HCT116 (cell line): ENCODE data around the gene EIF3K. TPM values are rescaled to one million over a fixed set of nuclear protein-coding genes. Genes with fewer than 3 reads are reported as not detected.

Experiments
- ATAC-seq: fragments of 200-7000 bp; cut with Tn5 transposase; 2 replicates; pipeline ENCODE4 v1.9.1; 2020; ENCODE audit warnings: mild to moderate bottlenecking, moderate library complexity
- BruUV-seq: library from RNA; stranded (reverse); fragments of 400-500 nt; replicated peaks from 2 replicates; lab custom pipeline; 2021; lab: Mats Ljungman, UMichigan
- CTCF ChIA-PET: fragments of 300-600 bp; sonication (Branson Sonifier 250); formaldehyde crosslinking; loops from one replicate; lab custom pipeline; 2021; ENCODE audit warnings: antibody characterized with exemption; lab: Charles Lee
- POLR2A ChIA-PET: fragments of 300-600, 350-600 bp; sonication (Branson Sonifier 250); formaldehyde crosslinking; loops from one replicate; lab custom pipeline; 2021; ENCODE audit warnings: antibody characterized with exemption; lab: Charles Lee
- RAD21 ChIA-PET, 2 experiments: fragments of 300-600 bp; sonication (Branson Sonifier 250); formaldehyde crosslinking; loops; one replicate each; lab custom pipeline; 2023; ENCODE audit warnings: low total read pairs in 2 of 2; ENCODE audit not compliant: uncharacterized antibody in 2 of 2, unreplicated experiment in 2 of 2, low non-redundant PET in 1 of 2; lab: Charles Lee
- DNase-seq: peaks from one replicate; pipeline ENCODE4 v3.0.0-alpha.2; 2010; ENCODE audit warnings: low read depth, low spot score
- H2AFZ ChIP-seq: fragments of 200-600 bp; shearing (Covaris generic), sonication (generic); 2 replicates; pipeline ENCODE4 v1.6.1; 2017; ENCODE audit warnings: low read depth, mixed run types, mixed read lengths, antibody characterized with exemption, low read length; ENCODE audit not compliant: poor library complexity, severe bottlenecking
- H3K27ac ChIP-seq: 2 replicates; pipeline ENCODE4 v1.5.1; 2012; ENCODE audit warnings: low read depth, low read length
- H3K27me3 ChIP-seq: fragments of 200-600 bp; sonication (generic); 2 replicates; pipeline ENCODE4 v1.6.1; 2016; ENCODE audit warnings: mixed run types, low read length, mixed read lengths; ENCODE audit not compliant: insufficient read depth
- H3K36me3 ChIP-seq, 2 experiments: fragments of 200-500 bp in 1 of 2; fragments of 200-600 bp in 1 of 2; sonication (Bioruptor generic) in 1 of 2; sonication (generic) in 1 of 2; 2 replicates each; pipeline versions ENCODE4 v1.5.1 to v1.6.1; 2014 to 2016; ENCODE audit warnings: low read length in 2 of 2, inconsistent platforms in 1 of 2, mixed read lengths in 1 of 2, mixed run types in 1 of 2; ENCODE audit not compliant: insufficient read depth in 2 of 2, control insufficient read depth in 1 of 2
- H3K4me1 ChIP-seq, 2 experiments: fragments of 200-600 bp in 1 of 2; sonication (generic) in 1 of 2; 2 replicates each; pipeline versions ENCODE4 v1.5.1 to v1.6.1; 2012 to 2017; ENCODE audit warnings: low read length in 2 of 2, inconsistent platforms in 1 of 2, mild to moderate bottlenecking in 1 of 2, mixed read lengths in 1 of 2, mixed run types in 1 of 2, moderate library complexity in 1 of 2; ENCODE audit not compliant: insufficient read depth in 2 of 2, control insufficient read depth in 1 of 2
- H3K4me2 ChIP-seq: fragments of 200-600 bp; sonication (generic); 2 replicates; pipeline ENCODE4 v1.6.1; 2017; ENCODE audit warnings: mixed run types, low read length, mixed read lengths
- H3K4me3 ChIP-seq, 2 experiments: fragments of 200-600 bp in 1 of 2; sonication (generic) in 1 of 2; replicated peaks in 1 of 2; 2 replicates each; pipeline ENCODE4 v1.5.1; 2011 to 2016; ENCODE audit warnings: low read length in 2 of 2, control low read depth in 1 of 2, low read depth in 1 of 2, mild to moderate bottlenecking in 1 of 2, mixed read lengths in 1 of 2, mixed run types in 1 of 2
- H3K79me2 ChIP-seq: fragments of 200-600 bp; sonication (generic); 2 replicates; pipeline ENCODE4 v1.6.1; 2017; ENCODE audit warnings: mild to moderate bottlenecking, mixed run types, low read length, moderate library complexity, mixed read lengths; ENCODE audit not compliant: insufficient read depth
- H3K9ac ChIP-seq: fragments of 200-600 bp; sonication (generic); 2 replicates; pipeline ENCODE4 v1.6.1; 2016; ENCODE audit warnings: low read length, mixed read lengths
- H3K9me2 ChIP-seq: fragments of 200-600 bp; sonication (generic), shearing (Covaris generic); 2 replicates; pipeline ENCODE4 v1.6.1; 2017; ENCODE audit warnings: mixed run types, mild to moderate bottlenecking, moderate library complexity; ENCODE audit not compliant: insufficient read depth
- H3K9me3 ChIP-seq, 2 experiments: fragments of 200-500 bp in 1 of 2; fragments of 200-600 bp in 1 of 2; sonication (Bioruptor generic) in 1 of 2; sonication (generic) in 1 of 2; 2 replicates each; pipeline ENCODE4 v1.6.1; 2014 to 2017; ENCODE audit warnings: low read length in 2 of 2, mixed read lengths in 2 of 2, inconsistent platforms in 1 of 2, low read depth in 1 of 2, mild to moderate bottlenecking in 1 of 2, mixed run types in 1 of 2, moderate library complexity in 1 of 2; ENCODE audit not compliant: control insufficient read depth in 1 of 2, insufficient read depth in 1 of 2
- H4K20me1 ChIP-seq: fragments of 200-600 bp; sonication (generic), shearing (Covaris generic); 2 replicates; pipeline ENCODE4 v1.6.1; 2017; ENCODE audit warnings: mixed run types, mild to moderate bottlenecking, moderate library complexity; ENCODE audit not compliant: insufficient read depth
- CBX3 ChIP-seq: IDR thresholded peaks from 2 replicates; pipeline ENCODE4 v1.6.1; 2012; ENCODE audit warnings: low read depth
- CEBPB ChIP-seq: IDR thresholded peaks from 2 replicates; pipeline ENCODE4 v1.6.1; 2012; ENCODE audit warnings: low read depth
- EGR1 ChIP-seq: IDR thresholded peaks from 2 replicates; pipeline ENCODE4 v1.6.1; 2012; ENCODE audit warnings: low read depth
- ELF1 ChIP-seq: IDR thresholded peaks from 2 replicates; pipeline ENCODE4 v1.6.1; 2012; ENCODE audit warnings: low read depth, borderline replicate concordance
- POLR2A ChIP-seq: IDR thresholded peaks from 2 replicates; pipeline ENCODE4 v1.7.0; 2011; ENCODE audit warnings: borderline replicate concordance; ENCODE audit not compliant: insufficient read depth, insufficient read length; ENCODE audit errors: extremely low read depth
- RAD21 ChIP-seq: IDR thresholded peaks from 2 replicates; pipeline ENCODE4 v1.6.1; 2012; ENCODE audit warnings: low read depth, mild to moderate bottlenecking
- SRF ChIP-seq: IDR thresholded peaks from 2 replicates; pipeline ENCODE4 v1.6.1; 2012; ENCODE audit warnings: low read depth
- TCF7L2 ChIP-seq: IDR thresholded peaks from 2 replicates; pipeline ENCODE4 v1.7.0; 2011; ENCODE audit warnings: borderline replicate concordance, inconsistent platforms; ENCODE audit not compliant: insufficient read depth, insufficient read length; ENCODE audit errors: extremely low read depth
- ZFX ChIP-seq: fragments of 450-650 bp; IDR thresholded peaks from 2 replicates; pipeline ENCODE4 v1.6.1; 2017
- ZNF274 ChIP-seq: fragments of 200-500 bp; sonication (Bioruptor generic); IDR thresholded peaks from 2 replicates; pipeline ENCODE4 v1.6.1; 2014; ENCODE audit warnings: mild to moderate bottlenecking, low read depth, low read length, inconsistent platforms
- intact Hi-C: fragments of 100-400 bp; cut with micrococcal nuclease; formaldehyde crosslinking; loops from 2 replicates; pipeline ENCODE4 v1.10.0; 2022
- total RNA-seq: library from RNA; stranded (reverse); gene quantifications from one replicate; pipeline ENCODE4 v1.2.1, GENCODE V29; 2021; ENCODE audit not compliant: unreplicated experiment
- TF ChIP-seq, protein P1 (sequence below): IDR thresholded peaks from 2 replicates; pipeline ENCODE4 v1.6.1; 2012
- TF ChIP-seq, protein P2 (sequence below): IDR thresholded peaks from 2 replicates; pipeline ENCODE4 v1.6.1; 2012
- TF ChIP-seq, protein P3 (sequence below), 3 experiments: fragments of 200-600 bp in 1 of 3; sonication (generic) in 1 of 3; IDR thresholded peaks in 2 of 3; conservative IDR thresholded peaks in 1 of 3; 2 replicates each; pipeline ENCODE4 v1.5.1; 2012 to 2017; ENCODE audit warnings: low read depth in 2 of 3, low read length in 2 of 3, antibody characterized with exemption in 1 of 3, borderline replicate concordance in 1 of 3, control low read depth in 1 of 3, mild to moderate bottlenecking in 1 of 3, mixed read lengths in 1 of 3, mixed run types in 1 of 3, moderate library complexity in 1 of 3; ENCODE audit not compliant: insufficient read depth in 1 of 3
- TF ChIP-seq, protein P4 (sequence below): IDR thresholded peaks from 2 replicates; pipeline ENCODE4 v1.6.1; 2011; ENCODE audit warnings: mild to moderate bottlenecking, low read length, moderate library complexity; ENCODE audit not compliant: insufficient replicate concordance; ENCODE audit errors: extremely low read depth

Gene EIF3K
- total RNA-seq, 1 experiment from 2014 or later = 313 TPM

DNA sequence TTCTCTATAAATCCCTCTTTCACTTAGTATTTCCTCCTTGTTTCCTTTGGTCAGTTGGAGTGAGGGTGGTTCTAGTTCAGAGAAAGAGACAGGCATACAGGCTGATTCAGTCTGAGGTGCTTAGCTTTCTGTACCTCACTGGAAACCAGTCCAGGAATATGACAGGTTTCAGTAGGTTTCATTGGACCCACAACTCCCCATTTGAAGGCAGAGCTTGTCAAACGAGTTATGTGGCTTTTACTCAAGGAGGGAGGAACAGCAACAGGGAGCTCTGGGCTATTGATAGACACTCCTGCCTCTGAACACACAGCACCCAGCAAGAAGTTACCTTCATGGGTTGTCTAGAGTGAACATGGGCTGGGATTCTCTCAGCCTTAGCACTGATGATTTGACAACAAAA is 43.0 kb downstream of the EIF3K start:
- peaks cover 16% of the 10 kb centered on the region; the same call in 1 of the 2 replicates for H4K20me1 ChIP-seq
- no peaks in the 10 kb centered on the region for H3K27me3 ChIP-seq
- ChIA-PET POLR2A (interaction anchor here (2.8 kb wide), 1 partner anchor 21 kb away, joined by 9 read pairs; no protein-coding TSS in a partner anchor), RAD21 (no interaction called here), CTCF (no interaction called here)
- intact Hi-C loops = no loop called here
- no TSS peak for BruUV-seq
- 0 out of 2 replicates have a peak overlapping the region, but pooled peaks have one; percentile 10 for H3K9ac ChIP-seq
- no peak for DNase-seq
- peaks cover 4 to 12% of the 10 kb centered on the region in 2 experiments; a peak in 1 of 4 replicates for H3K36me3 ChIP-seq
- H3K9me3 ChIP-seq = no peaks in the 10 kb centered on the region
- peak overlapping the region; percentile 42 for H3K4me2 ChIP-seq
- peaks cover 89 to 95% of the 10 kb centered on the region in 2 experiments for H3K4me1 ChIP-seq
- H3K79me2 ChIP-seq = peaks cover 100% of the 10 kb centered on the region
- TF ChIP-seq, protein P1, sequence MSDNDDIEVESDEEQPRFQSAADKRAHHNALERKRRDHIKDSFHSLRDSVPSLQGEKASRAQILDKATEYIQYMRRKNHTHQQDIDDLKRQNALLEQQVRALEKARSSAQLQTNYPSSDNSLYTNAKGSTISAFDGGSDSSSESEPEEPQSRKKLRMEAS = 0 out of 2 replicates have a peak, but pooled peaks have one; percentile 4
- no peak for TF ChIP-seq CBX3
- TF ChIP-seq, all 23 proteins: peak for 1
- Histone ChIP-seq H2AFZ (no peak overlapping the region), H3K4me3 (no peak overlapping the region), H3K9me2 (no peaks in the 10 kb centered on the region), H3K27ac (peak overlapping the region; percentile 25; the same call in 1 of the 2 replicates)
- no peak for ATAC-seq

DNA sequence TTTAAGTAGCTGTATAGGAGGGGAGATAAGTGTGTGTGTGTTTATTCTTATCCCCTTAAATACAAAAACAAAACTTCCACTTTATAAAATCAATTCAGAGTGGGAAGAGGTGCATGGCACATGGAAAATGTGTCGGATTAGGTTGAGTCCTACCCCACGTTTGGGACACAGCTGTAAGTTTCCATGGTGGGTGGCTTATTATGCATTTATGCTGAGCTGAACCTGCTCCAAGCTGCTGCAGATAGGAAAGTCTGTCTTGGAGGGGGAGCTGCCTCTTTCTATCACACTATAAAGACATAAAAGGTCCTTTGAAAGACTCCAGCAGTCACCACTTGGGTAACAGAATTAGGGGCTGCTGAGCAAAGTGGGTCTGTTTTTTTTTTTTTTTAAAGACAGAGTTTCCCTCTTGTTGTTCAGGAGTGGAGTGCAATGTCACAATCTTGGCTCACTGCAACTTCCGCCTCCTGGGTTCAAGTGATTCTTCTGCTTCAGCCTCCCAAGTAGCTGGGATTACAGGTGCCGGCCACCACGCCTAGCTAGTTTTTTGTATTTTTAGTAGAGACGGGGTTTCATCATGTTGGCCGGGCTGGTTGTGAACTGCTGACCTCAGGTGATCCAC is 43.7 kb downstream of the EIF3K start:
- POLR2A ChIA-PET = interaction anchor here (2.8 kb wide), 1 partner anchor 21 kb away, joined by 9 read pairs; no protein-coding TSS in a partner anchor
- no peak for DNase-seq
- RAD21 ChIA-PET = no interaction called here
- Histone ChIP-seq H3K9me2 (no peaks in the 10 kb centered on the region), H2AFZ (no peak overlapping the region), H3K27me3 (no peaks in the 10 kb centered on the region), H3K9me3 (no peaks in the 10 kb centered on the region), H3K4me1 (peaks cover 89 to 95% of the 10 kb centered on the region in 2 experiments), H4K20me1 (peaks cover 16% of the 10 kb centered on the region; the same call in 1 of the 2 replicates), H3K4me3 (no peak overlapping the region), H3K4me2 (peak overlapping the region; percentile 42), H3K79me2 (peaks cover 100% of the 10 kb centered on the region), H3K27ac (peak overlapping the region; percentile 25; the same call in 1 of the 2 replicates), H3K9ac (0 out of 2 replicates have a peak overlapping the region, but pooled peaks have one; percentile 10), H3K36me3 (peaks cover 5 to 14% of the 10 kb centered on the region in 2 experiments; a peak in 2 of 4 replicates)
- BruUV-seq = no TSS peak
- intact Hi-C loops = no loop called here
- CTCF ChIA-PET = interaction anchor here (0.7 to 1.2 kb wide), 2 partner anchors 29 to 40 kb away, joined by 3 read pairs; no protein-coding TSS in a partner anchor
- ATAC-seq = no peak
- TF ChIP-seq RAD21 (no peak), SRF (no peak), CBX3 (no peak), ZFX (no peak), ZNF274 (no peak), CEBPB (no peak), EGR1 (no peak), TCF7L2 (no peak), ELF1 (no peak), POLR2A (no peak)
- TF ChIP-seq, protein P2, sequence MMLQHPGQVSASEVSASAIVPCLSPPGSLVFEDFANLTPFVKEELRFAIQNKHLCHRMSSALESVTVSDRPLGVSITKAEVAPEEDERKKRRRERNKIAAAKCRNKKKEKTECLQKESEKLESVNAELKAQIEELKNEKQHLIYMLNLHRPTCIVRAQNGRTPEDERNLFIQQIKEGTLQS = no peak
- TF ChIP-seq, protein P3, sequence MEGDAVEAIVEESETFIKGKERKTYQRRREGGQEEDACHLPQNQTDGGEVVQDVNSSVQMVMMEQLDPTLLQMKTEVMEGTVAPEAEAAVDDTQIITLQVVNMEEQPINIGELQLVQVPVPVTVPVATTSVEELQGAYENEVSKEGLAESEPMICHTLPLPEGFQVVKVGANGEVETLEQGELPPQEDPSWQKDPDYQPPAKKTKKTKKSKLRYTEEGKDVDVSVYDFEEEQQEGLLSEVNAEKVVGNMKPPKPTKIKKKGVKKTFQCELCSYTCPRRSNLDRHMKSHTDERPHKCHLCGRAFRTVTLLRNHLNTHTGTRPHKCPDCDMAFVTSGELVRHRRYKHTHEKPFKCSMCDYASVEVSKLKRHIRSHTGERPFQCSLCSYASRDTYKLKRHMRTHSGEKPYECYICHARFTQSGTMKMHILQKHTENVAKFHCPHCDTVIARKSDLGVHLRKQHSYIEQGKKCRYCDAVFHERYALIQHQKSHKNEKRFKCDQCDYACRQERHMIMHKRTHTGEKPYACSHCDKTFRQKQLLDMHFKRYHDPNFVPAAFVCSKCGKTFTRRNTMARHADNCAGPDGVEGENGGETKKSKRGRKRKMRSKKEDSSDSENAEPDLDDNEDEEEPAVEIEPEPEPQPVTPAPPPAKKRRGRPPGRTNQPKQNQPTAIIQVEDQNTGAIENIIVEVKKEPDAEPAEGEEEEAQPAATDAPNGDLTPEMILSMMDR (IDR thresholded peaks at IDR 0.05 in 2 of 3, conservative IDR thresholded peaks at IDR 0.05 in 1 of 3; ENCODE audit: borderline replicate concordance in 1 of 3, insufficient read depth in 1 of 3, low read depth in 2 of 3, low read length in 2 of 3) = no peak
- TF ChIP-seq, protein P4, sequence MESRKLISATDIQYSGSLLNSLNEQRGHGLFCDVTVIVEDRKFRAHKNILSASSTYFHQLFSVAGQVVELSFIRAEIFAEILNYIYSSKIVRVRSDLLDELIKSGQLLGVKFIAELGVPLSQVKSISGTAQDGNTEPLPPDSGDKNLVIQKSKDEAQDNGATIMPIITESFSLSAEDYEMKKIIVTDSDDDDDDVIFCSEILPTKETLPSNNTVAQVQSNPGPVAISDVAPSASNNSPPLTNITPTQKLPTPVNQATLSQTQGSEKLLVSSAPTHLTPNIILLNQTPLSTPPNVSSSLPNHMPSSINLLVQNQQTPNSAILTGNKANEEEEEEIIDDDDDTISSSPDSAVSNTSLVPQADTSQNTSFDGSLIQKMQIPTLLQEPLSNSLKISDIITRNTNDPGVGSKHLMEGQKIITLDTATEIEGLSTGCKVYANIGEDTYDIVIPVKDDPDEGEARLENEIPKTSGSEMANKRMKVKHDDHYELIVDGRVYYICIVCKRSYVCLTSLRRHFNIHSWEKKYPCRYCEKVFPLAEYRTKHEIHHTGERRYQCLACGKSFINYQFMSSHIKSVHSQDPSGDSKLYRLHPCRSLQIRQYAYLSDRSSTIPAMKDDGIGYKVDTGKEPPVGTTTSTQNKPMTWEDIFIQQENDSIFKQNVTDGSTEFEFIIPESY = no peak
- TF ChIP-seq, protein P1 = no peak
